ENCODE data around the gene FAM89A. TPM values are rescaled to one million over a fixed set of nuclear protein-coding genes. Genes with fewer than 3 reads are reported as not detected.

The FAM89A gene
- total and polyA plus RNA-seq, 4 donors = 14.3 to 27.1 (median 23.2) TPM

GRCh38 chr1:230975636-230976035 lies 64.4 kb downstream of the FAM89A start:
- H3K4me1 ChIP-seq (ENCODE audit: control insufficient read depth in 5 of 5, insufficient read depth in 5 of 5, low read length in 5 of 5) = peaks cover 3 to 13% (median 3%) of the 10 kb centered on the region in 5 donors
- ATAC-seq (ENCODE audit: insufficient read depth, low FRiP score) (no peak), DNase-seq (no peak)
- H3K27ac ChIP-seq (ENCODE audit: low read depth in 1 of 2, low read length in 1 of 2) = no peak overlapping the region
- TF ChIP-seq, protein P1, sequence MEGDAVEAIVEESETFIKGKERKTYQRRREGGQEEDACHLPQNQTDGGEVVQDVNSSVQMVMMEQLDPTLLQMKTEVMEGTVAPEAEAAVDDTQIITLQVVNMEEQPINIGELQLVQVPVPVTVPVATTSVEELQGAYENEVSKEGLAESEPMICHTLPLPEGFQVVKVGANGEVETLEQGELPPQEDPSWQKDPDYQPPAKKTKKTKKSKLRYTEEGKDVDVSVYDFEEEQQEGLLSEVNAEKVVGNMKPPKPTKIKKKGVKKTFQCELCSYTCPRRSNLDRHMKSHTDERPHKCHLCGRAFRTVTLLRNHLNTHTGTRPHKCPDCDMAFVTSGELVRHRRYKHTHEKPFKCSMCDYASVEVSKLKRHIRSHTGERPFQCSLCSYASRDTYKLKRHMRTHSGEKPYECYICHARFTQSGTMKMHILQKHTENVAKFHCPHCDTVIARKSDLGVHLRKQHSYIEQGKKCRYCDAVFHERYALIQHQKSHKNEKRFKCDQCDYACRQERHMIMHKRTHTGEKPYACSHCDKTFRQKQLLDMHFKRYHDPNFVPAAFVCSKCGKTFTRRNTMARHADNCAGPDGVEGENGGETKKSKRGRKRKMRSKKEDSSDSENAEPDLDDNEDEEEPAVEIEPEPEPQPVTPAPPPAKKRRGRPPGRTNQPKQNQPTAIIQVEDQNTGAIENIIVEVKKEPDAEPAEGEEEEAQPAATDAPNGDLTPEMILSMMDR (IDR thresholded peaks at IDR 0.05; ENCODE audit: control extremely low read depth, extremely low read depth) = no peak
- no peaks in the 10 kb centered on the region for H3K9me3 ChIP-seq (ENCODE audit: control insufficient read depth in 4 of 4, insufficient read depth in 3 of 4, low read length in 3 of 4)
- H3K9ac ChIP-seq (ENCODE audit: insufficient read depth in 1 of 2, low read length in 2 of 2) = no peak overlapping the region
- WGBS, 2 donors = 89 to 98% methylated on average over 3 of the region's 3 CpGs
- no peaks in the 10 kb centered on the region for H3K27me3 ChIP-seq (ENCODE audit: control insufficient read depth in 3 of 3, insufficient read depth in 3 of 3, low read length in 2 of 3)
- H3K4me3 ChIP-seq = no peak overlapping the region
- peaks cover 0 to 7% (median 0%) of the 10 kb centered on the region in 4 donors for H3K36me3 ChIP-seq (ENCODE audit: control insufficient read depth in 4 of 4, insufficient read depth in 4 of 4, low read length in 4 of 4)

GRCh38 chr1:230972855-230973271 lies 67.2 kb downstream of the FAM89A start:
- Histone ChIP-seq H3K9me3 (ENCODE audit: control insufficient read depth in 4 of 4, insufficient read depth in 3 of 4, low read length in 3 of 4) (no peaks in the 10 kb centered on the region), H3K27ac (ENCODE audit: low read depth in 1 of 2, low read length in 1 of 2) (peak overlapping the region in 1 of 2 donors; percentile 56), H3K4me3 (no peak overlapping the region), H3K9ac (ENCODE audit: insufficient read depth in 1 of 2, low read length in 2 of 2) (no peak overlapping the region), H3K4me1 (ENCODE audit: control insufficient read depth in 5 of 5, insufficient read depth in 5 of 5, low read length in 5 of 5) (peaks cover 0 to 4% (median 3%) of the 10 kb centered on the region in 5 donors), H3K27me3 (ENCODE audit: control insufficient read depth in 3 of 3, insufficient read depth in 3 of 3, low read length in 2 of 3) (no peaks in the 10 kb centered on the region), H3K36me3 (ENCODE audit: control insufficient read depth in 4 of 4, insufficient read depth in 4 of 4, low read length in 4 of 4) (peaks cover 0 to 7% (median 0%) of the 10 kb centered on the region in 4 donors)
- WGBS, 2 donors = 36 to 52% methylated on average over 1 of the region's 1 CpG
- peak in 1 of 3 donors; percentile 5 for DNase-seq
- TF ChIP-seq, protein P1 (IDR thresholded peaks at IDR 0.05; ENCODE audit: control extremely low read depth, extremely low read depth) = no peak
- ATAC-seq (ENCODE audit: insufficient read depth, low FRiP score) = no peak

GRCh38 chr1:230971771-230972170 lies 68.3 kb downstream of the FAM89A start:
- Histone ChIP-seq H3K36me3 (ENCODE audit: control insufficient read depth in 4 of 4, insufficient read depth in 4 of 4, low read length in 4 of 4) (peaks cover 0 to 7% (median 0%) of the 10 kb centered on the region in 4 donors), H3K4me1 (ENCODE audit: control insufficient read depth in 5 of 5, insufficient read depth in 5 of 5, low read length in 5 of 5) (peaks cover 0 to 1% (median 0%) of the 10 kb centered on the region in 5 donors)
- TF ChIP-seq, protein P1 (IDR thresholded peaks at IDR 0.05; ENCODE audit: control extremely low read depth, extremely low read depth) = no peak

GRCh38 chr1:230970432-230970831 lies 69.6 kb downstream of the FAM89A start:
- Histone ChIP-seq H3K9me3 (ENCODE audit: control insufficient read depth in 4 of 4, insufficient read depth in 3 of 4, low read length in 3 of 4) (no peaks in the 10 kb centered on the region), H3K4me3 (no peak overlapping the region), H3K4me1 (ENCODE audit: control insufficient read depth in 5 of 5, insufficient read depth in 5 of 5, low read length in 5 of 5) (no peaks in the 10 kb centered on the region), H3K9ac (ENCODE audit: insufficient read depth in 1 of 2, low read length in 2 of 2) (no peak overlapping the region), H3K27me3 (ENCODE audit: control insufficient read depth in 3 of 3, insufficient read depth in 3 of 3, low read length in 2 of 3) (no peaks in the 10 kb centered on the region), H3K27ac (ENCODE audit: low read depth in 1 of 2, low read length in 1 of 2) (no peak overlapping the region), H3K36me3 (ENCODE audit: control insufficient read depth in 4 of 4, insufficient read depth in 4 of 4, low read length in 4 of 4) (no peaks in the 10 kb centered on the region)
- WGBS, 2 donors = 94 to 95% methylated on average over 5 of the region's 5 CpGs
- TF ChIP-seq, protein P1 (IDR thresholded peaks at IDR 0.05; ENCODE audit: control extremely low read depth, extremely low read depth) = no peak
- ATAC-seq (ENCODE audit: insufficient read depth, low FRiP score) (no peak), DNase-seq (no peak)

More at GRCh38 chr1:230971771-230972170, 68.3 kb downstream of the FAM89A start:
- Histone ChIP-seq H3K27ac (ENCODE audit: low read depth in 1 of 2, low read length in 1 of 2) (no peak overlapping the region), H3K27me3 (ENCODE audit: control insufficient read depth in 3 of 3, insufficient read depth in 3 of 3, low read length in 2 of 3) (no peaks in the 10 kb centered on the region), H3K4me3 (no peak overlapping the region), H3K9ac (ENCODE audit: insufficient read depth in 1 of 2, low read length in 2 of 2) (no peak overlapping the region), H3K9me3 (ENCODE audit: control insufficient read depth in 4 of 4, insufficient read depth in 3 of 4, low read length in 3 of 4) (no peaks in the 10 kb centered on the region)
- DNase-seq (no peak), ATAC-seq (ENCODE audit: insufficient read depth, low FRiP score) (no peak)

Measured in lung (tissue), 12 donors.